ENCODE results near the gene GCKR.

GCKR gene, protein sequence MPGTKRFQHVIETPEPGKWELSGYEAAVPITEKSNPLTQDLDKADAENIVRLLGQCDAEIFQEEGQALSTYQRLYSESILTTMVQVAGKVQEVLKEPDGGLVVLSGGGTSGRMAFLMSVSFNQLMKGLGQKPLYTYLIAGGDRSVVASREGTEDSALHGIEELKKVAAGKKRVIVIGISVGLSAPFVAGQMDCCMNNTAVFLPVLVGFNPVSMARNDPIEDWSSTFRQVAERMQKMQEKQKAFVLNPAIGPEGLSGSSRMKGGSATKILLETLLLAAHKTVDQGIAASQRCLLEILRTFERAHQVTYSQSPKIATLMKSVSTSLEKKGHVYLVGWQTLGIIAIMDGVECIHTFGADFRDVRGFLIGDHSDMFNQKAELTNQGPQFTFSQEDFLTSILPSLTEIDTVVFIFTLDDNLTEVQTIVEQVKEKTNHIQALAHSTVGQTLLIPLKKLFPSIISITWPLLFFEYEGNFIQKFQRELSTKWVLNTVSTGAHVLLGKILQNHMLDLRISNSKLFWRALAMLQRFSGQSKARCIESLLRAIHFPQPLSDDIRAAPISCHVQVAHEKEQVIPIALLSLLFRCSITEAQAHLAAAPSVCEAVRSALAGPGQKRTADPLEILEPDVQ

GRCh38 chr2:27496357-27497287 is at the start of gene GCKR:
Gene GCKR (plus strand): TSS chr2:27496839. CDS start chr2:27496905, 66 bp downstream.
- no peak for DNase-seq

GRCh38 chr2:27448381-27448780 is 48.3 kb upstream of the GCKR start:
- DNase-seq: peak; percentile 3 to 50

GRCh38 chr2:27451095-27451494 is 45.5 kb upstream of the GCKR start:
- no peak for DNase-seq

DNA sequence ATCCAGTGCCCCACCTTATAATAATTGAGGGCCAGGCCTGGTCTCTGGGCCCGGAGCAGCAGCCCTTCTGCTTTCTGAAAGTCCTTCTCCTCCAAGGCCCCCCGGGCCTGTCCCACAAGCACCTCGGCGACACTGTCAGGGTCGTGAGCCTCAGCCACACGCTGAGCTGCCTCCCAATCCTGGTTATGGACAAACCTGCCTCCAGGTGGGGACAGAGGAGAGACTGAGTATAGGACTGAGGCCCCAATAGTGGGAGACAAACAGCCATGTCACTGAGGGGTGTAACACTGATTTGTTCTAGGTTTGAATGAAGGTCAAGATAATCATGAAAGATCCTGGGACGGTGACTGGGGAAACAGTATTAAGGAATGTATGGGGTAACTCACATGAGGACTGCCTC is 42.7 kb upstream of the GCKR start:
- no peak for DNase-seq

DNA sequence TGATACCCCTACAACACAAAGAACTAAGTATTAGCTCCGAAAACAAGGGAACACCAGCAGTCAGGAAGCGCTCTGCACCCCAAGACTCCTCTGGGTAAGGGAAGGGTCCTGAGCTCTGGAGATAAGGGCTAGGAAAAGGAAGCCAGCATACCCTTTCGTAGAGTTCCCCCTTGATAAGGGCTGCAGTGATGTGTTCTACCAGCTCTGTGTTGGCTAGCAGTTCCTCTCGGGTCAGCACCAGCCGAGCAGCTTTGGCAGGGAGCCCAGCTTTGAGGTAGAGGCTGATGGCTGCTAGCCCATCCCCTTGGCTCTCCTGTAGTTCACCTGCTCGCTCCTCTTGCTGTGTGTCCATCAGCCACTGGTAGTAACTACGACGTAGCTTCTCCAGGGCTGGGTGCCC is 35.5 kb upstream of the GCKR start:
- peak in 1 of 2 experiments; percentile 29 for DNase-seq

- no peak for DNase-seq
Observed at GRCh38 chr2:27464443-27464842, 32.2 kb upstream of the GCKR start.

GRCh38 chr2:27471961-27472360 is 24.7 kb upstream of the GCKR start:
- no peak for DNase-seq

GRCh38 chr2:27485496-27485895 is 11.1 kb upstream of the GCKR start:
- DNase-seq: no peak

DNA sequence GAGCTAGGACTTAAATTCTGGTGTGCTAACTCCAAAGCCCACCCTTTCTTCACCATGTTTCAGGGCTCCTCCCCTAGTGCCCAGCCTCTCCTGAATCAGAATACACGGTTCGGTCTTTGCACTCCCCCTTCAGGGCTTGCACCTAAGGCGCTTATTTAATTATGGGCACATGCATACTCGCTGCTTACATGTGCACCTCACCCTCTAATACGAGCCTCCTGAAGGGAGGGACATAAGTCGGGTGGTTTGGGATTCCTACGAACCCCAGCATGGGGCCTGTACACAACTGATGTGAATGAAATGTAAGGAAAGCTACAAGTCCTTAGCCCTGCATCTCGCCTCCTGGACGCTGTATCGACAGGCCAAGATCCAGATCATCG is 7.5 kb upstream of the GCKR start:
- DNase-seq: peak in 1 of 2 experiments; percentile 59

GRCh38 chr2:27489498-27490397 is 6.9 kb upstream of the GCKR start, which contains the start of gene IFT172:
Gene IFT172 (minus strand): TSS chr2:27489743. CDS start chr2:27489653, 90 bp downstream.
- peak; percentile 100 for DNase-seq

- DNase-seq: no peak
Observed at GRCh38 chr2:27492557-27492956, 4.1 kb upstream of the GCKR start.

DNA sequence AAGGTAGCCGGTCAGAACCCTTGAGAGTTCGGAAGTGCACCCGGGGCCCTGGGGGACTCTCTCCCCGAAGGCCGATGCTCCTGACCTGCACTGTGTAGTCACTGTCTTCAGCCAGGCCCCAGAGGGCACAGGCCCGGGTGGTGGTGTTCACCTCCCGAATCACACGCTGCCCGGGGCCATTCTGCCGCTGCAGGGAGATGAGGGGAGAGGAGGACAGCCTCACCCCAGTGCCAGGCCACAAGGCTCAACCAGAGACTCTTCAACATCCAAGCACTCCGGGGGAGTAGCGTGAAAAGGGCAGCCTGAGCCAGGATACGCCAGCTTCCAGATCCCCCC is 2.7 kb upstream of the GCKR start:
- no peak for DNase-seq

- DNase-seq: no peak
Observed at GRCh38 chr2:27494284-27494943, 2.2 kb upstream of the GCKR start.

- no peak for DNase-seq
Observed at GRCh38 chr2:27494944-27495554, 1.6 kb upstream of the GCKR start, which contains the start of gene FNDC4. Gene FNDC4 (minus strand): TSS chr2:27495200. CDS start chr2:27494679, 521 bp downstream.

GRCh38 chr2:27495840-27496356 is 741 bp upstream of the GCKR start:
- no peak for DNase-seq

DNA sequence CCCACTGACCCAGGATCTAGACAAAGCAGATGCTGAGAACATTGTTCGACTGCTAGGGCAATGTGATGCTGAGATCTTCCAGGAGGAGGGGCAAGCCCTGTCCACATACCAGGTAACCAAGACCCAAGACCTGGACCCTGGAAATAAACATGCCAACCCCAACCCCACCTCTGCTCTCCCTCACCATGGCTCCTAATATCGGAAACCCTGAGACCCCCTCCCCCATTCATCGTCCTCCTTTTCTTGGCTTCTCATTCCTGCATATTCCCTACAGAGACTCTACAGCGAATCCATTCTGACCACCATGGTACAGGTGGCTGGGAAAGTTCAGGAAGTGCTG is 619 bp downstream of the GCKR start:
- DNase-seq: no peak

DNA sequence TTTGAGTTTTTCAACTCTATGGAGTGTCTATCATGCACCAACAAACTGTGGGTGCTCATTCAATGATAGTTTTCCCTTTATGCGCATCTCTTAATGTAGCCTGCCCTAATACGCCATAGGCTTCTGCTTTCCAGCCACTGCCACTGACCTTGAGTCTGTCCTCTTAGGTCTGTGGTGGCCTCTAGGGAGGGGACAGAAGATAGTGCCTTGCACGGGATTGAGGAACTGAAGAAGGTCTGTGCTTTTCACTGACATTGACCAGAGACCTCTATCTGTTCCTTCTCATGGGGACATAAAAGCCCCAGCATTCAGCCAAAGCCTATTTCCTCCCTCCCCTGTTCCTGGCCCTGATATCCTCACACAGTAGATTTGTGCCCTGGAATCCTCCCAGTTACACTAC is 2.3 kb downstream of the GCKR start:
- DNase-seq: no peak

DNA sequence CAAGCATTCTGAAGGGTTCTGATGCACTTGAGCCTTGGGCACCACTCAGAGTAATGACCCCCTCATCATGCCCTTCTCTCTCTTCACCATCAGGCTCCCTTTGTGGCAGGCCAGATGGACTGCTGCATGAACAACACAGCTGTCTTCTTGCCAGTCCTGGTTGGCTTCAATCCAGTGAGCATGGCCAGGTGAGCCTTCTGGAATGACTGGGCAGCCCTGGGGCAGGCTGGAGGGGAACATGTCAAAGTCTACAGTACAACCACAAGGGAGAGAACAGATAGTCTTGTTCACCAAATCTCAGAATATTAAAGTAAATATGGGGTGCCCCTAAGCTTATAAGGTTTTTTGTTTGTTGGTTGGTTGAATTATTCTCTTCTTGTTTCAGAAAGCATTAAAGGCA is 4.4 kb downstream of the GCKR start:
- peak in 1 of 2 experiments; percentile 9 for DNase-seq

DNA sequence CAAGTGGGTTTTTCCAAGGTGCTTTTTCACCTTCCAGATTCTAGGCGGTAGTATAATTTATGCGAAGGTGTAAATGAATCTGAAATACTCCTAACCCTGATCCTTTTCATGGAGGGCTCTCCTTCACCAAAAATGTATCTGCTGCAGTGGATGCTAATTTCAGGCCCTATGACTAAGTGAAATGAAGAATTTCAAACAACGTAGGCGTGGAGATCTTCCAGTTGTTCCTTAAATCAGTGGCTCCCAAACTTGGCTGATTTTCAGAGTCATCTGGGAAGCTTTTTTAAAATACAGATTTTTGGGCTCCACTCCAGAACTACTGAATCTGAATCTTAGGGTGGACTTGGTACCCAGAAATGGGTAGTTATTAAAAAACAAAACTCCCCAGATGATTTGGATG is 5.5 kb downstream of the GCKR start:
- no peak for DNase-seq

DNA sequence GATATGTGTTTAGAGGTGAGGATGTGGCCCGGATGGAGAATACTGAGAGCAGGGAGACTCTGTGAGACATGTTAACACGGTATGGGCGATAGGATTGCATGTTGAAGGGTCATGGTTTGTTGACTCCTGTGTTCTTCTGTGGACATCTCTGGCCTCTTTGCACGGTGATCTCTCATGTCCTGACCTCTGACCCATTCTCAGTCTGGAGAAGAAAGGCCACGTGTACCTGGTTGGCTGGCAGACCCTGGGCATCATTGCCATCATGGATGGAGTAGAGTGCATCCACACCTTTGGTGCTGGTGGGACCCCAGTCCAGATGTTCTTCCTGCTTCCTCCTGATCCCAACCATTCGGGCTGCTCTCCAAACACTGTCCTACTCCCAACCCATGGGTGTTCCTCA is 9.9 kb downstream of the GCKR start:
- DNase-seq: no peak

GRCh38 chr2:27507293-27507692 is 10.7 kb downstream of the GCKR start:
- no peak for DNase-seq
